GM18951 (cell line): ENCODE data around the gene CLEC11A.

Experiments used
- POLR2A ChIP-seq: IDR thresholded peaks from 4 replicates; pipeline ENCODE4 v1.6.1; 2011; ENCODE audit warnings: mild to moderate bottlenecking; ENCODE audit not compliant: insufficient read length, insufficient read depth; ENCODE audit errors: extremely low read depth
- in situ Hi-C: fragments of 300-500 bp; cut with MboI; formaldehyde crosslinking; loops from one replicate; pipeline ENCODE4 v1.12.0; 2022; ENCODE audit warnings: low sequenced_read_pairs, mixed read lengths, inconsistent platforms; ENCODE audit not compliant: unreplicated experiment

The CLEC11A gene

GRCh38 chr19:50711805-50712204 lies 11.4 kb upstream of the CLEC11A start:
- TF ChIP-seq POLR2A, result no peak
- in situ Hi-C loops, result no loop called here

- in situ Hi-C loops, result no loop called here
- TF ChIP-seq POLR2A, result no peak
These were observed 10.3 kb upstream of the CLEC11A start for GRCh38 chr19:50712833-50713232.

- no peak for TF ChIP-seq POLR2A
- in situ Hi-C loops, result no loop called here
These were observed 9.5 kb upstream of the CLEC11A start for GRCh38 chr19:50713556-50714236.

GRCh38 chr19:50716178-50717025 lies 6.8 kb upstream of the CLEC11A start:
- TF ChIP-seq POLR2A, result no peak
- in situ Hi-C loops, result no loop called here

GRCh38 chr19:50717026-50717723 lies 6.0 kb upstream of the CLEC11A start:
- no peak for TF ChIP-seq POLR2A
- in situ Hi-C loops, result no loop called here

- in situ Hi-C loops, result no loop called here
These were observed 5.3 kb upstream of the CLEC11A start for GRCh38 chr19:50717891-50718254.

GRCh38 chr19:50718255-50719118 lies 4.7 kb upstream of the CLEC11A start:
- TF ChIP-seq POLR2A, result no peak
- in situ Hi-C loops, result no loop called here

More at GRCh38 chr19:50717891-50718254, 5.3 kb upstream of the CLEC11A start:
- TF ChIP-seq POLR2A, result no peak

- TF ChIP-seq POLR2A, result no peak
- in situ Hi-C loops, result no loop called here
These were observed 4.1 kb upstream of the CLEC11A start for GRCh38 chr19:50719119-50719435.

- in situ Hi-C loops, result no loop called here
- no peak for TF ChIP-seq POLR2A
These were observed 3.6 kb upstream of the CLEC11A start, which contains the start of gene SHANK1 for GRCh38 chr19:50719566-50719965. Gene SHANK1 (minus strand): TSS chr19:50719802. CDS start chr19:50716919, 2,883 bp downstream.

GRCh38 chr19:50720181-50720920 lies 2.8 kb upstream of the CLEC11A start:
- no peak for TF ChIP-seq POLR2A
- in situ Hi-C loops, result no loop called here

- no peak for TF ChIP-seq POLR2A
- in situ Hi-C loops, result no loop called here
These were observed 2.2 kb upstream of the CLEC11A start for GRCh38 chr19:50720921-50721381.
